Anterior cingulate cortex (tissue), 58 donors: ENCODE data around the gene SLC39A9.
"Not testable (repeated sequence)": the region's sequence is repeated elsewhere in the genome, so short reads cannot be mapped to it uniquely, and the experiment has no call there.

ENCODE experiments used
- DNase-seq, 58 donors: peaks; one replicate each; lab custom pipeline; 2025; lab: John Stamatoyannopoulos, UW

The SLC39A9 gene

GRCh38 chr14:69495341-69495921, 96.9 kb downstream of the SLC39A9 start:
- no peak for DNase-seq

DNA sequence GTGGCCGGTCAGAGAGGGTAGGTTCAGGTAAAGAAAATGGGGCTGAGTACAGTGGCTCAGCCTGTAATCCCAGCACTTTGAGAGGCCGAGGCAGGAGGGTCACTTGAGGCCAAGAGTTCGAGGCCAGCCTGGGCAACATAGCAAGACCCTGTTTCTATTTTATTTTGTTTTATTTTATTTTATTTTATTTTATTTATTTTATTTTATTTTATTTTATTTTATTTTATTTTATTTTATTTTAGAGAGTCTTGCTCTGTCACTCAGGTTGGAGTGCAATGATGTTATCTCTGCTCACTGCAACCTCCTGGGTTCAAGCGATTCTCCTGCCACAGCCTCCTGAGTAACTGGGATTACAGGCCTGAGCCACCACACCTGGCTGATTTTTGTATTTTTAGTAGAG, 99.4 kb downstream of the SLC39A9 start:
- DNase-seq: not testable (repeated sequence)

DNA sequence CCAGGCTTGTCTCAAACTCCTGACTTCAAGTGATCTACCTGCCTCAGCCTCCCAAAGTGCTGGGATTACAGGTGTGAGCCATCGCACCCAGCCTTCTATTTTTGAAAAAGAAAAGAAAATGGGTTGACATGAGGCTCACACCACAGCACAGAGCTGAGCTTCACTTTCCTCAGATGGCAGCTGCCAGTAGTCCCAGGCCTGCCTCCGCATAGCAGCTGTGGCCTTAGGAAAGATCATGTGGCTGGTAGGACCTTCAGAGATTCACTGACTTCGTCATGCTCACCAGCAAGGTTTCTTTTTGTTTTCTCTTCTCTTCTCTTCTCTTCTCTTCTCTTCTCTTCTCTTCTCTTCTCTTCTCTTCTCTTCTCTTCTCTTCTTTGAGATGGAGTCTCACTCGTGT, 99.8 kb downstream of the SLC39A9 start:
- DNase-seq: not testable (repeated sequence)

GRCh38 chr14:69499436-69499835, 100.9 kb downstream of the SLC39A9 start:
- no peak for DNase-seq

DNA sequence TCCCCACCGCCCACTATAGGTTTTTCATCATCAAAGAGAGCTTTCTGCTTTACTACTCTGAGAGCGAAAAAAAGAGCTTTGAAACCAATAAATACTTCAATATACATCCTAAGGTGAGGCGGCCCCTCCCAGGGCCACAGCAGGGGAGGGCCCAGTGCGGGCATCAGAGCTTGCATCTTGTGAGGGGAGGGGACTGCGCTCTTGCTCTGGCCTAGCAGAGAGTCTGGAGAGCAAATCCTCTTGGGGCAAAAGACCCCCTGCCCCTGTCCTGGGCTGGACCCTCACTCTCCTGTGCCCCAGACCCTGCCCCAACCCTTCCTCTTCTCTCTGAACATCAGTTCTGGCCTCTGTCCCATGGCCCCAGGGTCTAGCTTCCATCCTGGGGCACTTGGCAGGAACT, 101.6 kb downstream of the SLC39A9 start:
- DNase-seq: no peak

- peak in 9 of 58 donors; percentile 3 to 51 (median 10) for DNase-seq
Measured at GRCh38 chr14:69500736-69501135, 102.2 kb downstream of the SLC39A9 start.

- DNase-seq: peak in 55 of 58 donors; percentile 7 to 89 (median 67)
Measured at GRCh38 chr14:69501423-69501838, 102.9 kb downstream of the SLC39A9 start.

- DNase-seq: peak in 1 of 58 donors; percentile 7
Measured at GRCh38 chr14:69504775-69505174, 106.3 kb downstream of the SLC39A9 start.

GRCh38 chr14:69505338-69506240, 107.1 kb downstream of the SLC39A9 start:
- DNase-seq: no peak

GRCh38 chr14:69506241-69506595, 107.7 kb downstream of the SLC39A9 start:
- DNase-seq: no peak
